ENCODE results near the gene TNS1. TPM values are rescaled to one million over a fixed set of nuclear protein-coding genes. Genes with fewer than 3 reads are reported as not detected.

TNS1 gene
- total and polyA plus RNA-seq, 2 donors: 191 to 576 TPM

DNA sequence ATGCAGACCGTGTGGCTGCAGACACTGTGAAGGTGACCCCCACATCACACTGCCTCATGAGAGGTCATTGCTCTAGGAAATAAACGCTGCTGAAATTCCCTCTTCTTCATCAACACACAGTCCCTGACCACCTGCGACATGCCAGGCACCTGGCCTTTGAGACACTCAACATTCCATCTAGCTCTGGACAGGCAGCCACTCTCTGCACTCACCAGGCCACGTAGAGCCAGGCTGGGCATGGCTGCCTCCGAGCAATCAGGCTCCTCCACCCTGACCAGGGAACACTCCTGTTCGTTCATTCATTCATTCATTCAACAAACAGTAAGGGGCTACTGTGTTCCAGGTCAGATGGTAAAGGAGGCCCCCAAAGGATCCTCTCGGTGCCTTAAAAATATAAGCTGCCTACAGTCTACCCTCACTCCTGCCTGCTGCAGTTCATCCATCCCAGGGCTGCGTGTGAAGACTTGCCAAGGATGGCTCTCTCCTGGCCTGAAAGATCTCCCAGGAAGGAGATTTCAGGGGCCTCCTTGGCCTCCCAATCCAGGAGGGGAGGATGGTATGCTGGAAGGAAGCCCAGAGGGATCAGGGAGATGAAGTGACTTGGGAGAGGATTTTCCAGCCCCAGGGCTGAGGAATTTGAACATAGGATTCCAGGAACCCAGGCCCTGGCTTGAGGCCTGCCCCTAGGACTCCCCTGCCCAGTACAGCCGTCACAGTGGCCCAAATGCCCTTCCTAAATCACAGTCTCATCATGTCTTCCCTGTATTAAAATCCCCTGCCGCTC lies 66.7 kb downstream of the TNS1 start:
- no peak for DNase-seq (ENCODE audit: extremely low spot score)
- Histone ChIP-seq H3K4me3 (ENCODE audit: low read depth, low read length) (no peak overlapping the region), H3K4me1 (ENCODE audit: insufficient read depth) (no peaks in the 10 kb centered on the region), H3K27ac (ENCODE audit: low read depth) (peak overlapping the region; percentile 54), H3K36me3 (ENCODE audit: insufficient read depth) (no peaks in the 10 kb centered on the region)
- WGBS: 39% methylated on average over 10 of the region's 10 CpGs

DNA sequence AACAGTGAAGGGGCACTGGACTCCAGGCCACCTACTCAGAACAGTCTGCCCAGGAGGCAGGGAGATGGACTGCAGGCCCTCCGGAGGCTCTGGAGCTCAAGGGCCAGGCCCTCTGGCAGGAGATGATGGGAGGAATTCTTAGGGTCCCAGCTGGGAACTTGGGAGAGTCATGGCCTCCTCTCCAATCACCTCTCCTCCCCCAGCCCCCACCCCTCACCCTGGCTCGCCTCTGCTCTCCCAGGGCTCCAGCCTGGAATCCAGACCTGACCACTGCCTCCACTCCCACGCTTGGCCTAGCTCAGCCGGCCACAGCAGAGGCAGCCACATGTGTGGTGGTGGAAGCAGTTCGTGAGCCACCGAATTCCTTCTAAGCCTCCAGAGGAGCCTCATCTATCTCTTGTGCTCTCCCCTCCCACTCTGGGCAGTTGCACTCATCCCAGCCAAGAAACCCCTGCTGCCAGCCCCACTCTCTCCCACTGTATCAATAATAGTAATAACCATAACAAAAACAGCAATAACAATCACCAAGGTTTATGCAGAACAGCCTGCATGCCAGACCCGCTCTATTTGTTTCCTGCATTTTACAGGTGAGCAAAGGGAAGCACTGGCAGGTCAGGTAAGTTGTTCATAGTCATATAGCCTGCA lies 67.4 kb downstream of the TNS1 start:
- WGBS: 40% methylated on average over 7 of the region's 7 CpGs
- Histone ChIP-seq H3K4me3 (ENCODE audit: low read depth, low read length) (no peak overlapping the region), H3K27ac (ENCODE audit: low read depth) (peak overlapping the region; percentile 71), H3K36me3 (ENCODE audit: insufficient read depth) (no peaks in the 10 kb centered on the region), H3K4me1 (ENCODE audit: insufficient read depth) (no peaks in the 10 kb centered on the region)
- DNase-seq (ENCODE audit: extremely low spot score): no peak

DNA sequence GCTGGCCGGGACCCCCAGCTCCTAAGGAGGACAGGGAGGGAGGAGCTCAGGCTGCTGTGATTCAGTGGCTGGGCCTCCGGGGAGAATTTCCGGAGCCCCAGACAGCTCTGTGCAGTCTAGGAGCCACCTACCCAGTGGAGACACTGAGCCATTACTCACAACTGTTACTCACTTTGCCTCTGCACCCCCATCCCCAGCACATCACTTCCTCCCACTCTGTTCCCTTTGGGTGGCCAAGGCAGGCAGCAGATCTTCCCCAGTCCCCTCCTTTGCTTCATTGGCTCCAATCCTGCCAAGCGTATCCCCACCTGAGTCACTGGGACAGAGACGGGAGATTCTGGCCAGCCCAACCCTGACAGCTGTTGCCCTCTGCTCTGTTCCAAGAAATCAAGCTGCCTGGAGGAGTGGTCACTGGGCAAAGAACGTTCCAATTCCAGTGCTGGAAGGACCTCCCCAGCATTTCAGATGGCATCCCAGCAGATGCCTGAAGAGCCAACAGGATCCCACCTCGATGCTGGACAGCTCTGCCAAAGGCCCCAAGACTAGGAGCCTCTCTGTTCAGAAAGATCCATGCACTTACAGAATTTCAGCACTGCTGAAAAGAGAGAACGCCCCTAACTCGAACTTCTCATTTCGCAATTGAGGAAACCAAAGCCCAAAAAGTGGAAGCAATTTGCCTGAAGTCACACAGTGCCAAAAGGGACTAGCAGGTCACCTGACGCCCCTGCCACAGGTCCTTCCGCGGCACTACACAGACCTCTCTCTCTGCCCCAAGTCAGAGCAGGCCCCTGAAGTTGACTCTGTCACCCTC lies 68.3 kb downstream of the TNS1 start:
- H3K36me3 ChIP-seq (ENCODE audit: insufficient read depth): no peaks in the 10 kb centered on the region
- DNase-seq (ENCODE audit: extremely low spot score): no peak
- H3K4me1 ChIP-seq (ENCODE audit: insufficient read depth): no peaks in the 10 kb centered on the region
- H3K4me3 ChIP-seq (ENCODE audit: low read depth, low read length): no peak overlapping the region
- 14% methylated on average over 13 of the region's 13 CpGs for WGBS
- peak overlapping the region; percentile 73 for H3K27ac ChIP-seq (ENCODE audit: low read depth)

DNA sequence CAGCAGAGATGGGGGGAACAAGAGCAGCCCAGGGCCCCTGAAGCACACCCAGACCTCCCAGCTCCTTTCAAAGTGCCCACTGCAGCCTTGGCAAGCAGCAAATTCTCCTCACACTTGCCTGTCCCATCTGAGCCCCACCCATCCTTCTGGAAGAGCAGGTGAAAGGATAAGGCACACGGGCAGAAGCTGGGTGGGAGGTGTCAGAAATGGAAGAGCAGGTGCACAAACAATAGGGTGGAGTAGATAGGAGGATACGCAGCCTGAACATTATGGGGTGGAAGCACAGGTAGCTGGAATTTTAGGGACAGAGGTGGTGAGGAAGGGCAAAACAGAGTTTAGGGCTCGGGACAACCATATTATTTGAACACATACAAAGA lies 69.2 kb downstream of the TNS1 start:
- H3K27ac ChIP-seq (ENCODE audit: low read depth): peak overlapping the region; percentile 56
- H3K4me1 ChIP-seq (ENCODE audit: insufficient read depth): no peaks in the 10 kb centered on the region
- WGBS: 45% methylated on average over 3 of the region's 3 CpGs

DNA sequence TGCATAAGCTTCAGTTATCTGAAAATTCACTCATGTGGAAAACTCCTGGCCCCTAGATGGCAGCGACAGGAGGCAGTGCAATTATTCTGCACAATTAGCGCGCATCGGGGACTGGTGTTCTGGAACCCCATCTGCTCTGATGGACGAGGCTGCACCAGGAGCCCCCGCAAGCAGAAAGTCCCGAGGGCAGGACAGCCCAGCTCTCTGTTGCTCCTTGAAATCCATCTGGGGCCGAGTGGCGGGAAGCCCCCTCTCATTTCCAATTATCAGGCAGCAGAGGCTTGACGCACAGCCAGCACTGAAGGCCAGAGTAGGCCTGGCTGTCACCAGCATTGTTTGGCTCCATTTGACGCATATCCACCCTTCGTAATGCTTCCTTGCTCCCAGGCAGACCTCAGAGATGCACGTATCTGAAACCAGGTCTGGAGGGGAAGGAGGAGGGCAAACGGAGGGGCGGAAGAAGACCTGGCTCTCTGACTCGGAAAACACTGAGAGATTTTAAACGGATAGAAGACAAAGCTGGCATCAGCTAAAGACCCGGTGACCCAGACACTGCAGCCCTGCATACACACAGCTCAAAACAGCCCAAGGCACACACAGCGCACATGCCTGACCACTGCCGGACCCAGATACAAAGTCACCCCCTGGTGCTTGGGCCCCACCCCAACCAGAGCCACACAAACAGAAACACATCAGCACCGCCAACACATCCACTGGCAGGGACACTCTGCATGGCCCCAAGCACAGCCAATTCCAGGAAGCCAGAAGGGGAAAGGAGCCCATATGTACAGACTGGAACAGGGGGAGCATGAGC lies 69.8 kb downstream of the TNS1 start:
- Histone ChIP-seq H3K4me3 (ENCODE audit: low read depth, low read length) (no peak overlapping the region), H3K36me3 (ENCODE audit: insufficient read depth) (no peaks in the 10 kb centered on the region), H3K4me1 (ENCODE audit: insufficient read depth) (no peaks in the 10 kb centered on the region), H3K27ac (ENCODE audit: low read depth) (peak overlapping the region; percentile 56)
- no peak for DNase-seq (ENCODE audit: extremely low spot score)
- WGBS: 32% methylated on average over 21 of the region's 21 CpGs

More for the DNA sequence above, 69.2 kb downstream of the TNS1 start:
- no peak for DNase-seq (ENCODE audit: extremely low spot score)
- Histone ChIP-seq H3K4me3 (ENCODE audit: low read depth, low read length) (no peak overlapping the region), H3K36me3 (ENCODE audit: insufficient read depth) (no peaks in the 10 kb centered on the region)

DNA sequence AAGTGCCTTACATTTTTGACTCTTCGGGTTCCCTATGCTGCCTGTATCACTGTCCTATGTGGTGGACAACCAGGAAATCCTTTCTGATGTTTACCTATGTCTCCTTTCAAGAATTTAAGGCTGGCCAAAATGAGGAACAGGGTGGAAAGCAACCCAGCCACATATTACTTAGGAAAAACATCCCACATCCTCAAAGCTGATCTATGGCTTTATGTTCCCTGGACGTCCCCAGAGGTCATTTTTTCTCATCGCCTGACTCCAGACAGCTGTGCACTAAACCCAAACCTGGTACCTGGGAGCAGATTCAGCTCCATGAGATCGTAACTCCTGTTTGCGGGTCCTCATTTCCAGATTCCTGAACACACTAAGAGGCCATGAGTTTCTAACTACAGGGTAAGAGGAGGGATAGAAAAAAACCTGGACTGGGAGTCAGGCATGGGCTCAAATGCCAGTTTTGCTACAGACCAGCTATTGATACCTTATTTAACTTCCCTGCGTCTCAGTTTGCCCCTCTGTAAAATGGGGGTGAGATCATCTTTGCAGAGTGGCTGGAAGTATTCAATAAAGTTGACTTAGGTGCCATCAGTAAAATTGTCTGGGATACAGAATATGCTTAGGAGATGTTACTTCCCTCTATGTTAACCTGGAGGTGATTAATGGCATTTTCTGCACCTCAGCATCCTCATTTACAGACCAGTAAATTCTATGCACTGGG lies 70.8 kb downstream of the TNS1 start:
- no peaks in the 10 kb centered on the region for H3K4me1 ChIP-seq (ENCODE audit: insufficient read depth)
- no peak overlapping the region for H3K27ac ChIP-seq (ENCODE audit: low read depth)
- H3K36me3 ChIP-seq (ENCODE audit: insufficient read depth): no peaks in the 10 kb centered on the region
- WGBS: 63% methylated on average over 6 of the region's 6 CpGs
- no peak for DNase-seq (ENCODE audit: extremely low spot score)
- no peak overlapping the region for H3K4me3 ChIP-seq (ENCODE audit: low read depth, low read length)

DNA sequence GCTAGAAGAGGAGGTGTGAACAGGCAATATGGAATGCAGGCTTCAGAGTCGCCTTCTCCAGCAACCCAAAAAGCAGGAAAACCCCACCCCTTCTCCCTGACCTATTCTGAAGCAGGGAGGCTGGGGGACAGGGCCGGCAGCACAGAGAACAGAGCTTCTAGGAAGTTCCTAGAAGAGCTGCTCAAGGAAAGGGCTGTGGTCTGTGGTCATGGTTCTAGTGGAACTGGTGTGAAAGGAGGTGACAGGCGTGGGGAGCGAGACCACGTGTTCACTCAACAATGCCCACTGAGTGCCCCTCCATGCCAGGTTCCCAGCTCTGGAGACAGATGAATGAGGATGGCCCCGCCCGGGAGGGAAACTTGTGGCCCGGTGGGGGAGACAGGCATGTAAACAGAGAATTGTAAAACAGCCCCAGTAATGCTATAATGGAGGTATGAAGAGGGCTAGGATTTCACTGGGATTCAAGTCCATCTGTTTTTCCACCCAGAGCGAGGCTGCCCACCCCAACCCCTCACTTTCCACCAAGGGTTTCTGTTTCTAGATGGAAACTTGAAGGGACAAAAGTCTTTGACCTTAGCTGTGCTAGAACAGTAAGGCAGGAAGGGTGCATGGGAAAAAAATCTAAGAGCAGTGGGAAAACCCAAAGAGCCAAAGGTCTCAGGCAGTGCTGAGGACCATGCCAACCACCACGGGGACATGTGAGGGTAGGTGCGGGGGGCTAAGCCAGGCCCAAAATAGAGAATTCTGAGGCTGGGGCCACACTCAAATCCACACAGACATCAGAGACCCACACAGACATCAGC lies 71.8 kb downstream of the TNS1 start:
- no peaks in the 10 kb centered on the region for H3K4me1 ChIP-seq (ENCODE audit: insufficient read depth)
- H3K4me3 ChIP-seq (ENCODE audit: low read depth, low read length): no peak overlapping the region
- no peak for DNase-seq (ENCODE audit: extremely low spot score)
- WGBS: 38% methylated on average over 11 of the region's 11 CpGs
- no peaks in the 10 kb centered on the region for H3K36me3 ChIP-seq (ENCODE audit: insufficient read depth)
- peak overlapping the region; percentile 48 for H3K27ac ChIP-seq (ENCODE audit: low read depth)

DNA sequence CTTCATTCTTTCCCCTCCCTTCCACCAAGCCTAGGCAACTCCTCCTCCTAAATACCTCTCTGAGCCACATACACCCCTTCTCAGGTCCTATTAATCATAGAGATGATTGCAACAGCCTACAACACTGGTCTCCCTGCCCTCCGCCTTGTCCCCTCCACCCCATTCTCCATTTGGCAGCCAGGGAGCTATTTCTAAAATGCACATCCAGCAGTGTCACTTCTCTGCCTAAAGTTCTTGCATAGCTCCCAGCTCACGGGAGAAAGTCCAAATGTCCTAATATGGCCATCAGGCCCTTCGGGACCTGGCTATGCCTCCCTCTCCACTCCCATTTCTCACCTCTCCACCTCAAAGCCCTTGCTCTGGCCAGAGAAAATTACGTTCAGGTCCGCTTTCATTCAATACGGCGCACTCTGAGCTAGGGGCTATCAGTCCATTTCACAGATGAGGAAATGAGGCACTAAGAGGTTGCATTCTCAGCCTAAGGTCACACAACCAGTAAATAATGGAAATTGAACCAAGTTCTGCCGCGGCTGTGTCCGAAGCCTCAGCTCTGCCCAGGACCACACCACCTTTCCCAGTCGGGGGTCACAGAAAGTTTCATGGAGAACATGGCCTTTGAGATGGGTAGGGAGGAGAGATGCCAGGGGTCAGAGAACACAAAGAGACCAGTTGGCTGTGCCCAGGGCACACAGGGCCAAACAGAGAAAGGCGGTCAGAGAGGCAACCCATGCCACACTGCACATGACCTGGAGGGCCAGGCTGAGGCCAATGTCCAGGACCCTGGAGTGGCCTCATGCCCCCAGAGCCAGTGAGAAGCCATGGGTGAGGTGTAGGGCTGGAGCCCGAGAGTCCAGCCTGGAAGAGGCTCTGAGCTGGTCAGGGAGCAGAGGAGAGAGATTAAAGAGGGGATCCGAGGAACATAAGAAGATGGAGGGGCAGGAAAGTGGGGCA lies 72.8 kb downstream of the TNS1 start:
- WGBS: 48% methylated on average over 14 of the region's 14 CpGs
- H3K4me3 ChIP-seq (ENCODE audit: low read depth, low read length): no peak overlapping the region
- no peaks in the 10 kb centered on the region for H3K4me1 ChIP-seq (ENCODE audit: insufficient read depth)
- H3K36me3 ChIP-seq (ENCODE audit: insufficient read depth): no peaks in the 10 kb centered on the region
- peak overlapping the region; percentile 48 for H3K27ac ChIP-seq (ENCODE audit: low read depth)
- no peak for DNase-seq (ENCODE audit: extremely low spot score)

DNA sequence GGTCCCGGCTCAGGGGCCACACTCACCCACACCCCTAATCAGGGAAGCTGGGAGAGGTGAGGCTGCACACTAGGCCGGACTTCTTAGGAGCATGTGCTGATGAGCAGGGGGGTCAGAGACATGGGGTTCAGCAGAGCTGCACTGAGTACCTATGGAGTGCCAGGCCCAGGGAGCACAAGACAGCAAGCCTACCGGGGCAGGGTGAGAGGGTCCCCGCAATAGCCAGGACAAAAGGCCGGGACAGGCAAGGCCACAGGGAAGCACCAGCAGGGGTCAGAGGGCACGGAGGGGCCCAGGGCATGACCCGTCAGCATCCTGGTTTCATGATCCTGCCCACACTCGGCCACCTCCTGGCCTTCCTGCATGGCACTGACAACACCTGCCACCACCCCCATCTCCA lies 73.5 kb downstream of the TNS1 start:
- H3K4me1 ChIP-seq (ENCODE audit: insufficient read depth): peaks cover 3% of the 10 kb centered on the region
- no peaks in the 10 kb centered on the region for H3K36me3 ChIP-seq (ENCODE audit: insufficient read depth)
- no peak overlapping the region for H3K4me3 ChIP-seq (ENCODE audit: low read depth, low read length)
- no peak for DNase-seq (ENCODE audit: extremely low spot score)
- peak overlapping the region; percentile 96 for H3K27ac ChIP-seq (ENCODE audit: low read depth)
- WGBS: 55% methylated on average over 8 of the region's 8 CpGs

DNA sequence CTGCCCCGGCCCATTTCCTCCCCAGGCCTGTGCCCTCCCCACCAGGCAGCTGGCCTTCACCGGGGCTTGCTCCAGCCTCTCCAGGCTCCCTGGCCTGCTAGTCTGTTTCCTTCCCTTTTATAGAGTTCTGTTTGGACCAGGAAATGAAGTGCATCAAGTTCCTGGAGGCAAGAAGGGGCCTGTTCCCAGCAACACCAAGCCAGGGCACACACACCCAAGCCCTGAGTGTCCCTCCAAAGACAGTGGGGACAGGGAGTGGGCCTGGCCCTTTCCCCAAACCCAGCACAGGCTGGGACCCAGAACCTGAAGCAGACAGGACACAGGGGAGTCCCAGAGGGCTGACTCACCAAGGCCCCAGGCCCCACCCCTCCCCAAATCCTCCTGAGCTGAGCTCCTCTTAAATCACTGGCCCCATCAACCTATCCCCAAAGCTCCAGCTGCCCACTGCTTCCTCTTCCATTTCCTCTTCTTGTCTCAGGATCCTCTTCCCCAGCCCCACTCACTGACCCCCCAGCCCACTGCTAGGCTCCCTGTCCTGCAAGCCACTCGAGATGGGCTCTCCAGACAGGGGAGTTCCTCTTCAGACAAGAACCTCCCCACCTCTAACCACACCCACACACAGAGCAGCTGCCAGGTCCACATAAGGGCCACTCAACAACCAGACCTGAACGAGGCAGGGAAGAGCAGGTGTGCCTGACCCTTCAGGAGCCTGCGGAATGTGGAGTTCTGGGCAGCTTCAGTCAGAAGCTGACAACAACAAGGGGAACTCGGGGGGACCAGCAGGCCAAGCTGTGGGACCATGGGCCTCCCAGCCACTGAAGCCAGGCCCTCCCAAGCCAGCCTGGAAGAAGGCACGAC lies 74.2 kb downstream of the TNS1 start:
- Histone ChIP-seq H3K4me1 (ENCODE audit: insufficient read depth) (peaks cover 3% of the 10 kb centered on the region), H3K4me3 (ENCODE audit: low read depth, low read length) (no peak overlapping the region), H3K36me3 (ENCODE audit: insufficient read depth) (no peaks in the 10 kb centered on the region), H3K27ac (ENCODE audit: low read depth) (peak overlapping the region; percentile 96)
- 27% methylated on average over 7 of the region's 7 CpGs for WGBS
- DNase-seq (ENCODE audit: extremely low spot score): no peak

Data from urinary bladder (tissue), 4 donors.